Measurements from ENCODE around the gene TCEAL1. TPM values are rescaled to one million over a fixed set of nuclear protein-coding genes. Genes with fewer than 3 reads are reported as not detected.
"Not testable (repeated sequence)": the region's sequence is repeated elsewhere in the genome, so short reads cannot be mapped to it uniquely, and the experiment has no call there.

Gene TCEAL1
- total RNA-seq, 2 donors from 2014 or later = 39.1 to 48.2 TPM

DNA sequence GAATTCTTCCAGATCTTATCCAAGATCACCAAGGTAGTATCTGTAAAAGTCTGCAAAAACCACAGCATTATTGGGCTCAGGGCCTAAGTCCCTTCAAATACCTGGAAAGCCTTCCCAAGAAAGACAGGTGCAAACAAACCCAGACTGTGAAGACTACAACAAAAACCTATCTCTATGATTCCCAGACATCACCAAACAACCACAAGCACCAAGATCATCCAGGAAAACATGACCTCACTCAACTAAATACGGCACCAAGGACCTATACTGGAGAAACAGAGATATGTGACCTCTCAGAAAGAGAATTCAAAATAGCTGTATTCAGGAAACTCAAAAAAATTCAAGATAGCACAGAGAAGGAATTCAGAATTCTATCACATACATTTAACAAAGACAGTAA, 15.3 kb downstream of the TCEAL1 start:
- H3K27me3 ChIP-seq = no peaks in the 10 kb centered on the region
- H3K27ac ChIP-seq = no peak overlapping the region
- no peaks in the 10 kb centered on the region for H3K36me3 ChIP-seq
- TF ChIP-seq, protein P1, sequence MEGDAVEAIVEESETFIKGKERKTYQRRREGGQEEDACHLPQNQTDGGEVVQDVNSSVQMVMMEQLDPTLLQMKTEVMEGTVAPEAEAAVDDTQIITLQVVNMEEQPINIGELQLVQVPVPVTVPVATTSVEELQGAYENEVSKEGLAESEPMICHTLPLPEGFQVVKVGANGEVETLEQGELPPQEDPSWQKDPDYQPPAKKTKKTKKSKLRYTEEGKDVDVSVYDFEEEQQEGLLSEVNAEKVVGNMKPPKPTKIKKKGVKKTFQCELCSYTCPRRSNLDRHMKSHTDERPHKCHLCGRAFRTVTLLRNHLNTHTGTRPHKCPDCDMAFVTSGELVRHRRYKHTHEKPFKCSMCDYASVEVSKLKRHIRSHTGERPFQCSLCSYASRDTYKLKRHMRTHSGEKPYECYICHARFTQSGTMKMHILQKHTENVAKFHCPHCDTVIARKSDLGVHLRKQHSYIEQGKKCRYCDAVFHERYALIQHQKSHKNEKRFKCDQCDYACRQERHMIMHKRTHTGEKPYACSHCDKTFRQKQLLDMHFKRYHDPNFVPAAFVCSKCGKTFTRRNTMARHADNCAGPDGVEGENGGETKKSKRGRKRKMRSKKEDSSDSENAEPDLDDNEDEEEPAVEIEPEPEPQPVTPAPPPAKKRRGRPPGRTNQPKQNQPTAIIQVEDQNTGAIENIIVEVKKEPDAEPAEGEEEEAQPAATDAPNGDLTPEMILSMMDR (IDR thresholded peaks at IDR 0.05) = no peak
- no peak overlapping the region for H3K4me3 ChIP-seq
- H3K9me3 ChIP-seq = peaks cover 0 to 12% of the 10 kb centered on the region in 2 donors
- DNase-seq (ENCODE audit: low spot score) = no peak
- H3K4me1 ChIP-seq = no peaks in the 10 kb centered on the region

DNA sequence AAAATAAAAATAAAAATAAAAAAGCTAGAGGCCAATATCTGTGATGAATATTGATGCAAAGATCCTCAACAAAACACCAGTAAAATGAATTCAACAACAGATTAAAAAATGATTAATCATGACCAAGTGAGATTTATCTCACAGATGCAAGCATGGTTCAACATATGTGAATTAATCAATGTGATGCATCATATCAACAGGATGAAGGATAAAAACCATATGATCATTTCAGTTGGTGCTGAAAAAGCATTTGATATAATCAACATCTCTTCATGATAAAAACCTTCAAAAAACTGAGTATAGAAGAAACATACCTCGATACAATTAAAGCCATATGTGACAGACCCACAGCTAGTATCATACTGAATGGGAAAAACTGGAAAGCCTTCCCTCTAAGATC, 18.9 kb downstream of the TCEAL1 start:
- TF ChIP-seq, protein P1 (IDR thresholded peaks at IDR 0.05) = no peak
- DNase-seq (ENCODE audit: low spot score) = no peak
- no peaks in the 10 kb centered on the region for H3K27me3 ChIP-seq

DNA sequence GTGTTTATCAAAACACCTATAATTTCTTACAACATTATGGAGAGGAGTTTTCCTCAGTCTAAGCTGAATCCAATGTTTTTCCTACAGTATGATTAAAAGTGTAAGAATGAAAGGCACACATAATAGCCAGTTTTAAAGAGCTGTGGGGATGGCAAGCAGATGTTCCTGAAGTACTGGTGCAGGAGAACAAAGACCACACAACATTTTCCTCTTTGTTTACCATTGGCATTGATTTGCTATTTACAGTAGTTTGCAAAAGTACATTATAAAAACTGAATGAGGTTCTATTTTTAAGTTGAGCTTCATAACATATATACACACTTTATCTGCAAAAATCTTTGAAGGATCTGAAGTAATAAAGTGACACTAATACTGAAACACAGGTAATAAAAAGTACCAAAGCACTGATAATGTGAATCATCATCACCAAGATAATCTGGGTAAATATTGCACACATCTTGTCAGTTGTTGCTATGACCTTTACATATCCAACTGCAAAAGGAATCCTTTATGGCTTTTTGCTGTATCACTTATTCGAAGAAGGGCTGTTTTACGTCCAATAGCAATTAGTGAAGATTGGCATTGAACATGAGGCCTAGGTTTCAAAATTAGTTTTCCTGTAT, 22.5 kb downstream of the TCEAL1 start:
- DNase-seq (ENCODE audit: low spot score) = no peak
- Histone ChIP-seq H3K4me1 (no peaks in the 10 kb centered on the region), H3K27me3 (no peaks in the 10 kb centered on the region), H3K36me3 (no peaks in the 10 kb centered on the region), H3K27ac (no peak overlapping the region), H3K9me3 (peaks cover 0 to 12% of the 10 kb centered on the region in 2 donors), H3K4me3 (no peak overlapping the region)
- TF ChIP-seq, protein P1 (IDR thresholded peaks at IDR 0.05) = no peak

More for the DNA sequence above, 18.9 kb downstream of the TCEAL1 start:
- H3K4me1 ChIP-seq = no peaks in the 10 kb centered on the region
- H3K4me3 ChIP-seq = no peak overlapping the region
- no peaks in the 10 kb centered on the region for H3K36me3 ChIP-seq
- H3K27ac ChIP-seq = no peak overlapping the region
- H3K9me3 ChIP-seq = peaks cover 0 to 12% of the 10 kb centered on the region in 2 donors

DNA sequence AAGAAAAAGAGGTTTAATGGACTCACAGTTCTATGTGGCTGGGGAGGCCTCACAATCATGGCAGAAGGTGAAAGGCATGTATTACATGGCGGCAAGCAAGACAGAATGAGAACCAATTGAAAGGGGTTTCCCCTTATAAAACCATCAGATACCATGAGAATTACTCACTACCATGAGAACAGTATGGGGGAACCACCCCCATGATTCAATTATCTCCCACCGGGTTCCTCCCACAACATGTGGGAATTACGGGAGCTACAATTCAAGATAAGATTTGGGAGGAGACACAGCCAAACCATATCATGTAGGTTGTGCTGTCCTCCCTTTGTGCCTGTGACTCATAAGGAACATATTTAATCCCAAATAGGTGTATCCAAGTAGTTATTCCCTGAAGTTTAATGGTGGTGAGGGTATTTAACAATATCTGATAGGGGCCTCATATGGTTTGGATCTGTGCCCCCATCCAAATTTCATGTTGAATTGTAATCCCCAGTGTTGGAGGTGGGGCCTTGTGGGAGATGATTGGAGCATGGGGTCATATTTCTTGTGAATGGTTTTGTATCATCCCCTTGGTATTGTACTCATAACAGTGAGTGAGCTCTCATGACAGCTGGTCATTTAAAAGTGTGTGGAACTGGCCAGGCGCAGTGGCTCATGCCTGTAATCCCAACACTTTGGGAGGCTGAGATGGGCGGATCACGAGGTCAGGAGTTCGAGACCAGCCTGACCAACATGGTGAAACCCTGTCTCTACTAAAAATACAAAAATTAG, 26.6 kb downstream of the TCEAL1 start:
- H3K4me1 ChIP-seq; H3K9me3 ChIP-seq; H3K27ac ChIP-seq; H3K36me3 ChIP-seq; H3K4me3 ChIP-seq; DNase-seq (ENCODE audit: low spot score); H3K27me3 ChIP-seq: not testable (repeated sequence)

DNA sequence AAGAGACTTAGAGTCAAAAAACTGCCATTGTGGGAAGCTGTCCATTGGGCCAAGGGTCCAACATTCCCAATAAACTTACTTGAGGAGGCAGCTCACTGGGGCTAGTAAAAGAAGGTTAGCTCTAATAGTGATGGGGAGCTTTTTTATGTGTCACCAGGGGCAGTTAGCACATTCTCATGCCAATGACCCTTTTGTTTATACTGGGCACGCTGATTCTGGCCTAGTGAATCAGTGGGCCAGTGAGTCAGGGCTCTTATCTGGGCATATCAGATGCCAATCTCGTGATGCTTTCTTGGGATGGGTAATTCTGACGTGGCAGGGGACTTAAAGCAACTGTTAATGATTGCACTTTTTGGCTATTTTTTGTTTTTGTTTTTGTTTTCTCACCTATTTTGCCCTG, 27.8 kb downstream of the TCEAL1 start:
- DNase-seq (ENCODE audit: low spot score) = no peak
- H3K27me3 ChIP-seq = no peaks in the 10 kb centered on the region
- no peak overlapping the region for H3K27ac ChIP-seq
- H3K4me1 ChIP-seq = no peaks in the 10 kb centered on the region
- no peak overlapping the region for H3K4me3 ChIP-seq
- TF ChIP-seq, protein P1 (IDR thresholded peaks at IDR 0.05) = no peak
- H3K9me3 ChIP-seq = no peaks in the 10 kb centered on the region
- H3K36me3 ChIP-seq = no peaks in the 10 kb centered on the region

DNA sequence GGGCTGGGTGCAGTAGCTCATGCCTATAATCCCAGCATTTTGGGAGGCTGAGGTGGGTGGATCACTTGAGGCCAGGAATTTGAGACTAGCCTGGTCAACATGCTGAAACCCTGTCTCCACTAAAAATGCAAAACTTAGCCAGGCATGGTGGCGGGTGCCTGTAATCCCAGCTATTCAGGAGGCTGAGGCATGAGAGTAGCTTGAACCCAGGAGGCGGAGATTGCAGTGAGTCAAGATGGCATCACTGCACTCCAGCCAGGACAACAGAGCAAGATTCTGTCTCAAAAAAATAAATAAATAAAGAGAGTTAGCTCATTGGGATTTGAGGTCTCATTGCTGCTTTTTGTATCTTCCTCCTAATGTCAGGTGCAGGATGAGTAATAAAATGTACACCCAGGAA, 28.3 kb downstream of the TCEAL1 start:
- H3K27me3 ChIP-seq; DNase-seq (ENCODE audit: low spot score): not testable (repeated sequence)

More for the DNA sequence above, 28.3 kb downstream of the TCEAL1 start:
- H3K4me3 ChIP-seq, H3K27ac ChIP-seq, H3K4me1 ChIP-seq, H3K36me3 ChIP-seq, H3K9me3 ChIP-seq: not testable (repeated sequence)
